ENCODE measurements around the gene COA8. TPM values are rescaled to one million over a fixed set of nuclear protein-coding genes. Genes with fewer than 3 reads are reported as not detected.
A peak's percentile ranks its signal among the peaks of the same experiment; 100 is the strongest.

COA8 gene
- total and polyA plus RNA-seq, 3 donors from 2014 or later: 28.9 to 152 (median 68.7) TPM

DNA sequence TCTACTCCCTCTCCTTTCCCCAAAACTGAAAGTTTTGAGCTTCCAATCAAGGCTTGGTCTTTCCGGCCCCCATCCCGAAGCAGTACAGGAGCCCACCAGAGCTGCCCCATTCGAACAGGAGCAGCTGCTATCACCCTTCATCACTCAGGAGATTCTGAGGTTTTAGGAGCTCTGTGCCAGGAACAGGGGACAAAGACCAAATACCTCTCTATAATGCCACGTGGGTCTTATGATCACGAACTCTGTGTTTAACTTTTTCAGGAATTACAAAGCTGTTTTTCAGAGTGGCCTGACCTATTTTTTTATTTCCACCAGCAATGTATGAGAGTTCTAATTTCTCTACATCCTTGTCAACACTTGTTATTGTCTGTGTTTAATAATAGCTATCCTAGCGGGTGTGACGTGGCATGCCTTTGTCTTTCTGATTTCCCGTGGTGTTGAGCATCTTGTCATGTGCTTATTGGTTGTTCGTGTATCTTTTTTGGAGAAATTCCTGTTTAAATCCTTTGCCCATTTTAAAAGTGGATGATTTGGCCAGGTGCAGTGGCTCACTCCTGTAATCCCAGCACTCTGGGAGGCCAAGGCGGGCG is 21.7 kb downstream of the COA8 start:
- DNase-seq: no peak
- 85 to 94% methylated on average over 11 of the region's 11 CpGs for WGBS, 2 donors
- Histone ChIP-seq H3K4me1 (no peaks in the 10 kb centered on the region), H3K4me3 (no peak overlapping the region), H3K9me3 (no peaks in the 10 kb centered on the region), H3K27me3 (no peaks in the 10 kb centered on the region), H3K27ac (no peak overlapping the region), H3K36me3 (ENCODE audit: low read depth, missing control alignments) (no peaks in the 10 kb centered on the region)
- intact Hi-C loops (cut with DNase I; ENCODE audit: low total_unique reads): no loop called here
- TF ChIP-seq, protein P1, sequence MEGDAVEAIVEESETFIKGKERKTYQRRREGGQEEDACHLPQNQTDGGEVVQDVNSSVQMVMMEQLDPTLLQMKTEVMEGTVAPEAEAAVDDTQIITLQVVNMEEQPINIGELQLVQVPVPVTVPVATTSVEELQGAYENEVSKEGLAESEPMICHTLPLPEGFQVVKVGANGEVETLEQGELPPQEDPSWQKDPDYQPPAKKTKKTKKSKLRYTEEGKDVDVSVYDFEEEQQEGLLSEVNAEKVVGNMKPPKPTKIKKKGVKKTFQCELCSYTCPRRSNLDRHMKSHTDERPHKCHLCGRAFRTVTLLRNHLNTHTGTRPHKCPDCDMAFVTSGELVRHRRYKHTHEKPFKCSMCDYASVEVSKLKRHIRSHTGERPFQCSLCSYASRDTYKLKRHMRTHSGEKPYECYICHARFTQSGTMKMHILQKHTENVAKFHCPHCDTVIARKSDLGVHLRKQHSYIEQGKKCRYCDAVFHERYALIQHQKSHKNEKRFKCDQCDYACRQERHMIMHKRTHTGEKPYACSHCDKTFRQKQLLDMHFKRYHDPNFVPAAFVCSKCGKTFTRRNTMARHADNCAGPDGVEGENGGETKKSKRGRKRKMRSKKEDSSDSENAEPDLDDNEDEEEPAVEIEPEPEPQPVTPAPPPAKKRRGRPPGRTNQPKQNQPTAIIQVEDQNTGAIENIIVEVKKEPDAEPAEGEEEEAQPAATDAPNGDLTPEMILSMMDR (IDR thresholded peaks at IDR 0.05): no peak
- TF ChIP-seq POLR2A (IDR thresholded peaks at IDR 0.05): no peak

DNA sequence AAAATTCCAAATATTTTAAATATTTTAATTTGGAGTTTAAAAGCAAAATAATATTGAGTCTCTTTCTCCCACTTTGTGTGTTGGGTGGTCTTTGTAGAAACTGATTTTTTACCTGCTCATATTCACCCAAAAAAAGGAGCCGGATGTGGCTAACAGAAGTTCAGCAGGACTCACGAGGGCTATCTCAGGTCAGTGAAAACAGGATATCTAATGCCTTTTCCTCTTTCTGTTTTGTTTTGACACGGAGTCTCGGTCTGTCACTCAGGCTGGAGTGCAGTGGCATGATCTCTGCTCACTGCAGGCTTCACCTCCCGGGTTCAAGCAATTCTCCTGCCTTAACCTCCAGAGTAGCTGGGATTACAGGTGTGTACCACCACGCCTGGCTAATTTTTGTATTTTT is 30.8 kb downstream of the COA8 start:
- no peaks in the 10 kb centered on the region for H3K27me3 ChIP-seq

DNA sequence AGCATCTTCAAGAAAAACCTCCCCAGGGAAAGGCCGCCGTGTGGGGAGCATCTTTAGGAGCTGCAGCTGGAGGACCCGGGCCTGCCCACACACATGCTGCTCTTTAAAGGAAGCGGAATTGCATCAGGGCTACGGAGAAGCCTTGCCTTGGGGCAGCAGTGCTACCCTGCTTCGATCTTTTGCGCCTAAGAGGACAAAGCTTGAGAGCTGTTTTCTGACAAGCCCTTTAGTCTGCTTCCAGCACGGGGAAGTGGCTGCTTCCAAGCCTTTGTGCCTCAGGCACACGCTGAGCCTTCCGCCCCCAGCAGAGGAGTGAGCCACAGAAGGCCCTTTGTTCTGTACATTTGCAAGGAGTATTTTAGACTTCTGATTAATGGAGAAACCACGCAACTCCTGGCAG is 31.5 kb downstream of the COA8 start:
- WGBS, 2 donors: 31 to 50% methylated on average over 9 to 11 of the region's 11 CpGs
- Histone ChIP-seq H3K4me3 (no peak overlapping the region), H3K9me3 (no peaks in the 10 kb centered on the region), H3K4me1 (peaks cover 12% of the 10 kb centered on the region), H3K27ac (peak overlapping the region; percentile 70 to 75), H3K36me3 (ENCODE audit: low read depth, missing control alignments) (no peaks in the 10 kb centered on the region), H3K27me3 (no peaks in the 10 kb centered on the region)
- intact Hi-C loops (cut with DNase I; ENCODE audit: low total_unique reads): no loop called here
- TF ChIP-seq POLR2A (IDR thresholded peaks at IDR 0.05): no peak
- TF ChIP-seq, protein P1 (IDR thresholded peaks at IDR 0.05): no peak
- DNase-seq: peak; percentile 84

More for the DNA sequence above, 30.8 kb downstream of the COA8 start:
- Histone ChIP-seq H3K36me3 (ENCODE audit: low read depth, missing control alignments) (no peaks in the 10 kb centered on the region), H3K27ac (peak overlapping the region; percentile 70 to 75), H3K4me1 (peaks cover 12% of the 10 kb centered on the region), H3K9me3 (no peaks in the 10 kb centered on the region), H3K4me3 (no peak overlapping the region)
- no peak for TF ChIP-seq POLR2A (IDR thresholded peaks at IDR 0.05)
- TF ChIP-seq, protein P1 (IDR thresholded peaks at IDR 0.05): no peak
- DNase-seq: no peak
- WGBS, 2 donors: 61 to 76% methylated on average over 6 of the region's 6 CpGs
- intact Hi-C loops (cut with DNase I; ENCODE audit: low total_unique reads): no loop called here

DNA sequence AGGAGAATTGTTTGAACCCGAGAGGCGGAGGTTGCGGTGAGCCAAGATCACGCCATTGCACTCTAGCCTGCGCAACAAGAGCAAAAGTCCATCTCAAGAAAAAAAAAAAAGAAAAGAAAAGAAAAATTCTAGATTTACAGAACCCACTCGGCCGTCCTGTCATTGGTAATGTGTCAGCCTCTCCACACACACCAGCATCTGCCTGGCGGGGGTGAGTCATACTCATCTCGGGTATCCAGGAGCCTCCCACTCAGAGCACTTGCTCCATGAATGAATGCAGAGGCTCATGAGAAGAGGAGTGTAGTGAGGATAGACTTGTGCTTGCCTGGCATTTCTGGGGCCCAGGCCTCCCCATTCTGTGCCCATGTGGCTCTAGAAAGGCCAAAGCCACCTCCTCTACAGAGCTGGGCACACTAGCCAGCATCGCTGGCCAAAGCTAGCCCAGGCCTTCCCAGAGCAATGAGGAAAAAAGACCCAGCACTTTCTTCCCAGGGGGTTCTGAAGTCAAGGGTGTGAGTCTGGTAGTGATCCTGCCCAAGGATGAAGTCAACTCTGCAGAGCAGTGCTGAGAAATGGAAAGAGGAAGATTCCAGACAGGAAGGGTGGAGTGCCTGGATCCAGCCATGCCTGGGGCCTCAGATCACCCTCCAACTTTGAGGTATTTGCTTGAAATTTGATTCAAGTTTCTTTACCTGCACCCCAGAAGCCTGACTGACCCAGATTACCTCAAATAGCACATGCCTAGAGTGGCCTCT is 35.0 kb downstream of the COA8 start:
- TF ChIP-seq, protein P1 (IDR thresholded peaks at IDR 0.05): no peak
- no peak for TF ChIP-seq POLR2A (IDR thresholded peaks at IDR 0.05)
- DNase-seq: no peak
- WGBS, 2 donors: 92 to 94% methylated on average over 10 of the region's 10 CpGs
- Histone ChIP-seq H3K27me3 (no peaks in the 10 kb centered on the region), H3K27ac (no peak overlapping the region), H3K4me3 (no peak overlapping the region), H3K4me1 (peaks cover 12% of the 10 kb centered on the region), H3K9me3 (no peaks in the 10 kb centered on the region), H3K36me3 (ENCODE audit: low read depth, missing control alignments) (no peaks in the 10 kb centered on the region)
- intact Hi-C loops (cut with DNase I; ENCODE audit: low total_unique reads): no loop called here

Measured in testis (tissue), 3 donors.